Epithelial cell of alveolus of lung (primary cell): ENCODE data around the gene EIF3F. TPM values are rescaled to one million over a fixed set of nuclear protein-coding genes. Genes with fewer than 3 reads are reported as not detected.

Experiments
- total RNA-seq: library from RNA; depleted of rRNA; stranded (reverse); fragments of >200 nt; gene quantifications from 2 replicates; pipeline ENCODE4 v1.2.1, GENCODE V29; 2015

Gene EIF3F, protein sequence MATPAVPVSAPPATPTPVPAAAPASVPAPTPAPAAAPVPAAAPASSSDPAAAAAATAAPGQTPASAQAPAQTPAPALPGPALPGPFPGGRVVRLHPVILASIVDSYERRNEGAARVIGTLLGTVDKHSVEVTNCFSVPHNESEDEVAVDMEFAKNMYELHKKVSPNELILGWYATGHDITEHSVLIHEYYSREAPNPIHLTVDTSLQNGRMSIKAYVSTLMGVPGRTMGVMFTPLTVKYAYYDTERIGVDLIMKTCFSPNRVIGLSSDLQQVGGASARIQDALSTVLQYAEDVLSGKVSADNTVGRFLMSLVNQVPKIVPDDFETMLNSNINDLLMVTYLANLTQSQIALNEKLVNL
- 409 and 559 TPM in 2 replicates for total RNA-seq

DNA sequence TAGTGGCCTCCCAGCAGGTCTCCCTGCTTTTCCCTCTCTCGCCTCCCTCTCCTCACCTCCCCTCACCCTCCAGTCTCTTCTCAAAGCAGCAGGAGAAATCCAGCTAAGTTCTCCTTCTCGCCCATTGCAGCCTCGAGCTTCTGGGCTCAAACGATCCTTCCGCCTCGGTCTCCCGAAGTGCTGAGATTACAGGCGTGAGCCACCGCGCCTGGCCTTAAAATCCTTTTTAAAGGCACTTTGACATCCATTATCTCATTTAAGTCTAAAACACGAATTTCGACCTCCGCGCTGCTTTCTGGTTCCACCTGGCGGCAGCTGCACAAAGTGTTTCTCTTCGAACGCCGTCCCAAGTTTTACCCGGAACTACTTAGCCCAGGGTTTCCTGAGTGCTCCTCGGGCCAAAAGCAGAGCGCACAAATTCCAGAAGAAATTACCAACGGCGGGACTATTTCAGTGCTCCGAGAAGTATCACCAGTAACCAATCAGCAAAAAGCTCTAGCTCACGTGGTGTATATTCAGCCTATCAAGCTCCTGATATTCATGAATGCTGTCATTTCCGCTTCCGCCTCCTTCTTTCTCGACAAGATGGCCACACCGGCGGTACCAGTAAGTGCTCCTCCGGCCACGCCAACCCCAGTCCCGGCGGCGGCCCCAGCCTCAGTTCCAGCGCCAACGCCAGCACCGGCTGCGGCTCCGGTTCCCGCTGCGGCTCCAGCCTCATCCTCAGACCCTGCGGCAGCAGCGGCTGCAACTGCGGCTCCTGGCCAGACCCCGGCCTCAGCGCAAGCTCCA, at the start of gene EIF3F:
Gene EIF3F (plus strand): TSS at position 570 of the 792 bp plus-strand sequence. CDS start 16 bp downstream, at position 586.

DNA sequence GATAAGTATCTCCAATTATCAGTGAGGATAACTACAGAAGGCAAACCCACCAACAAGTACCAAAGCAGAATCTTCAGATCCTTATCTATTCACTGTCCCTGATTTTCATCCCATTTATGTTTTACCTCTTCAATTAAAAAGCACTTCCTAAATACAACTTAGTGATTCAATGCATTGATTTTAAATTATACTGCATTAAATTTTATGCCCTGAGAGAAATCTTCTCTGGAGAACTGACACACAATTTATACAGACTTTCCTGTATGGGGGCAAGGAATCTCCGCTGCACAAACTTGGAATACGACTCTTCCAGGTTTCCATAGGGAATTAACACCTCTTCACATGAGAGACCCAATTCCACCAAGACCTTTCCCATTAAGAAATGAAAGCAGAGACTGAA, 45.5 kb upstream of the EIF3F start, which contains the start of gene OR10A3:
Gene OR10A3 (minus strand): TSS at position 101 of the 400 bp plus-strand sequence. CDS start 2,188 bp downstream, outside the sequence.

DNA sequence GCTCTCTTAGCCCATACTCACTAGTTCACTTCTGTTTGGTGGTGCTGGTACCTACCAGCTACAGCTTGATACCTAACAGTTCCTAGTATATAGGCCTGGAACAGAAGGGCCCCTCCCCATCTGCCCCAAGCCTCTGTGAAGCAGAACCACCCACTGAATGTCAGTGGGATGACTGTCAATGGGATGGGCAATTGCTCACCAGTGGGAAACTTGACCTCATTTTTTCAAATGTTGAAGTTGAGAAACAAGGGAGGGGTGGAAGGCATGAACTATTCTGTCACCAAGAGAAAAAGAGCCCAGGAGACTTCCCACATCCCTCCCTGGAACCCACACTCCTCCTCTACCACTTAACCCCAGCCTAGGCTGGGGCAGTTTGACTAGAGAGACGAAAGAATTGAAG, 21.8 kb upstream of the EIF3F start, which contains the start of gene NLRP10:
Gene NLRP10 (minus strand): TSS at position 62 of the 400 bp plus-strand sequence. CDS start 1,952 bp downstream, outside the sequence.

Other genes starting within 250 kb of the EIF3F start
- gene OR5P2, start 190.4 kb upstream of the EIF3F start, total RNA-seq: not detected in 2 replicates
- gene OR5P3, start 156.5 kb upstream of the EIF3F start, total RNA-seq: not detected in 2 replicates
- gene OR10A6, start 56.1 kb upstream of the EIF3F start, total RNA-seq: not detected in 2 replicates
- gene OR10A3, start 45.6 kb upstream of the EIF3F start, total RNA-seq: not detected in 2 replicates
- 0.39 TPM in 1 of 2 replicates, not detected in the other for gene NLRP10, start 21.9 kb upstream of the EIF3F start, total RNA-seq
- 1.7 and 5.7 TPM in 2 replicates for gene TUB, start 93.9 kb downstream of the EIF3F start, total RNA-seq
- gene RIC3, start 181.7 kb downstream of the EIF3F start, total RNA-seq: not detected in 2 replicates